GM18520 (cell line): ENCODE results near the gene CDH26.

Source experiments
- ATAC-seq: cut with Tn5 transposase; IDR thresholded peaks from one replicate; pipeline ENCODE4 v1.9.1; 2021; ENCODE audit not compliant: unreplicated experiment

The CDH26 gene

DNA sequence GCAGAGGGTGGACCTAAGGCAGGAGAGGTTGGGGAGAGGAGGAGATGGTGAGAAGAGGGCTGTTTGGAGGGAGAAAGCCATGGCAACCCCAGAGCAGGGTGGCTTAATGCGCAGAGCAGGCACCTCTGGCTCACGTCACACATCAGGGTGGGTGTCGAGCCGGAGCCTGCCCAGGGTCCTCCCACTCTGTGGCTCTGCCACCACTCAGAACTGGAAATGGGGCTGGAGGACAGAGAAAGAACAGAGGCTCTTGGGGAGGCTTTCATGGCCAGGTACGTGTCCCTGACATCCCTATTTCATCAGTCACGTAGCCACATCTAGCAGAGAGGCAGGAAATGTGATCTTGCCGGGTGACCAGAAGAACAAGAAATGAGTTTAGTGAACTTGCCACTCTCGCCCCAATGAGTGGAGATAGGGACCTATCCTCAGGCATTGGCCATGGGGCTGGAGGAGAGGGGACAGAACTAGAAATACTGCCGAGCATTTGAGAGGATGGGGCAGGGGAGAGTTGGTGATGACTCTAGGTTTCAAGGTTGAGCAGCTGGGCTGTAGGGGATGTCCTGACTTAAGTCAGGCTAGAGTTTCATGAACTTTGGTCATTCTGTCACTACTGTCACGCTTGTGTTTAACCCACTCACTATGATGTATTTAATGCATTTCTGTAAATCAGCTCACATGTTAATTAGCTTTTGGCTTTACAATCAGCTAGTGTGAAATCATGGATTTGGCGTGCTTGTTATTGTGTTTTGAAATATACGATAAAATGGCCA, 52.7 kb downstream of the CDH26 start:
- ATAC-seq: no peak

DNA sequence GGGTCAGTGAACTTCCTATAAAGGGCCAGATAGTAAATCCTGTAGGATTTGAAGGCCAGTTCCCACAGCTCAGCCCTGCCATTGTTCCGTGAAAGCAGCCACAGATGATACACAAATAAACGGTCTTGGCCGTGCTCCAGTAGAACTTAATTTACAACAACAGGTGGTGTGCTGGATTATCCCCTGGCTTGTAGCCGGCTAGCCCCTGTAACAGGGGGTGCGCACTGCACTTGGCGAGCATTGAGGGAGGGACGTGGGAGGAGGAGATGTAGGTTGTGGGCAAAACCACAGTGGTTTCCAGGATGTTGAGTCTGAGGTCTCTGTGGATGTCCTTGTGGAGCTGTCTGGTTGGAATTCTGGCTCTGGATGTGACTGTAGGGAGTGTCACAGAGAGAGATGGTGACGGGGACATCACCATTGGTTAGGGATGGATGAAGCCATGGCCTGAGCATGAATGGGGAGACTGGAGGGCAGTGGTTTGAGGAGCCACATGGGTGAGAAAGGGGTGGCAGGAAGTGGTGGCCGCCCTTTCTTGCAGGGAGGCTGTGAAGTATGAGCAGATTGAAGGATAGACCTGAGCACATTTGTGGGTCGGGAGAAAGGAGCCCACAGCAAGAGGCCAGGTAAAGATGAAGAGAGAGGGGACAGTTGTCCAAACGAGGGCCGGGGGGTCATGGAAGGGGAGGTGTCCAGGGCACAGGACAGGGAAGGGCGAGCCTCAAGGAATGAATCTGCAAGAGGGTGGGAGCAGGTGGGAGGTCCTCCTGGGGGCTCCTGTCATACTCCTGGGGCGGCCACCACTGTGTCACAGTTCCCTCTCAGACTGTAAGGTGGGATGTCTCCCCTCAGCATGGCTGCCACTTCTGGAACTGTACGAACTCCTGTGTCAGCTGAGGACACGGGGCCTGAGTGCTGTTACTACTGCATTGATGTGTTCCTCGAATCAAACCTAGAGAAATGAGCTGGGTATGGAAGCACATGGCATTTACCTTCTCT, 53.6 kb downstream of the CDH26 start:
- ATAC-seq: no peak

DNA sequence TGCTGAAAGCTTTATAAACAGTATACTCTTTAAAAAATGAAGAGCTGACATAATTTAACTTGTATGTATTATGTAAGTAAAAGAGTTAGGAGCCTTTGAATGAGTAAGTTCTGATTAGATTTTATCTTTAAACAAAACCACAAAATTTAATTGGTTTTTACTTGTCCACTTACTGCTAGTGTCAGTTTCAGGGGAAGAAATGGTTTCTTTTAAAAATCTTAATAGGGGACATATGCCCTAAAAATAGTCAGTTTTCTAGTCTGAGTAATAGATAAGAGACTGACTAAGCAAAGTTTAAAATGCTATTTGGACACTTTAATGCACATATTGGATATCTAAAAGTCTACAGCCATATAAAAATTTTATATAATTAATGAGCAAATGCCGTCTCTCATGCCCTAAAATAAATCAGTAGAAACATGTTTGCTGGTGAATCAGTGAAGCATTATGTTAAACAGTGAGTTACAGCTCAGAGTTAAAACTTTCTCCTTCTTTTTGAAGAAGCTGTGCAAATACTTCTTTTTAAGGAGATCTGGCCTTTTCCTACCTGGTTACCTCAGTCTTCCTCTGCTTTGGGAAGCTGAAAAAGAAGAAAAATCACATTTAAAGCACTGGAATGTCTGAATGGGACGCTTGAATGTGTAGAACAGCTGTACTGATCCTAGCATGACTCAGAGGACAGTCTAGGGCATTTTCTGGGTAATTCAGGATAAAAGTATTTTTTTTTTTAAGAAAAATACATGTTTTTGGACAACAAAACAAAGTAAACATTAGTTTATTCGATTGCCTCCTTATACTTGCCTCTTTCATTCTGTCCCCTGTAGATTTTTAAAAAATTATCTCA, 55.3 kb downstream of the CDH26 start:
- no peak for ATAC-seq

DNA sequence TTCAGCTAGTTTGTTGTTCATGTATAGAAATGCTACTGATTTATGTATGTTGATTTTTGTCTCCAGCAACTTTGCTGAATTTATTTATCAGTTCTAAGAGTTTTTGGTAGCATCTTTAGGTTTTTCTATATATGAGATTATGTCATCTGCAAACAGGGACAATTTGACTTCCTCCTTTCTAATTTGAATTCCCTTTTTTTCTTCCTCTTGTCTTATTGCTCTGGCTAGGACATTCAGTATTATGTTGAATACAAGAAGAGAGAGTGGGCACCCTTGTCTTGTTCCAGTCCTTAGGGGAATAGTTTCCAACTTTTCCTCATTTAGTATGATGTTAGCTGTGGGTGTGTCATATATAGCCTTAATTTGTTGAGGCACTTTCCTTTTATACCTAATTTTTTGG, 58.2 kb downstream of the CDH26 start:
- no peak for ATAC-seq

DNA sequence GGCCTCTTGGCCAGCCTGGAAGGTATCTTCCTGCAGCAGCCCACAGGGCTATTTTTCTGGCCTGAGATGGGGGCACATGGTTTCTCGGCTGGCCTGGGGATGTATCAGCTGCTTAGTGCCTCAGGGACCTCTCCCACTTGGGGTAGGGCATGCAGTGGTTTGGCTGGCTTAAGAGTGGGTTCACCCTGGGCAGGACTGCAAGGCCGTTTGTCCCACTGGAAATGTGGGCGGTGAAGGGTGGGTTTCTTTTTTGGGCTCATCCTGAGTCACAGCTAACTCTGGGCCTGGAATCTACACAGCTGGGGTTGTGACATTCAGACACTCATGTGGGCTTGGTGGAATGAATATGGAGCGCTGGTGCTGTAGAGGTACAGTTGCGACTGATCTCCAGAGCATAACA, 62.0 kb downstream of the CDH26 start:
- ATAC-seq: no peak

DNA sequence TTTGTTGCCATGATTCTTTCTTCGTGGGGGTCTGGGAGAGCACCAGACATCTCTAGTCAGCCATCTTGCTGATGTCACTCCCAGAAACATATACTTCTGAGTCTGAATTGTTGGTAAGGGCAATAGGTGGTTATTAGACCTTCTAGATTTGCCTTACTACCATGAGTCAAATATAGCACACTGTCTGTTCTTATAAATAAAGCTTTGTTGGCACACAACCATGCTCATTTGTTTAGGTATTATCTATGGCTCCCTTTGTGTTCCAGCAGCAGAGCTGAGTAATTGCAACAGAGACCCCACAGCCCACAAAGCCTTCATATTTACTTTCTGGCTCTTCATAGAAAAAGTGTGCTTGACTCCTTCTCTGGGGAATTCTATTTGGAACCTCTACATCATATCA, 62.9 kb downstream of the CDH26 start:
- ATAC-seq: no peak

DNA sequence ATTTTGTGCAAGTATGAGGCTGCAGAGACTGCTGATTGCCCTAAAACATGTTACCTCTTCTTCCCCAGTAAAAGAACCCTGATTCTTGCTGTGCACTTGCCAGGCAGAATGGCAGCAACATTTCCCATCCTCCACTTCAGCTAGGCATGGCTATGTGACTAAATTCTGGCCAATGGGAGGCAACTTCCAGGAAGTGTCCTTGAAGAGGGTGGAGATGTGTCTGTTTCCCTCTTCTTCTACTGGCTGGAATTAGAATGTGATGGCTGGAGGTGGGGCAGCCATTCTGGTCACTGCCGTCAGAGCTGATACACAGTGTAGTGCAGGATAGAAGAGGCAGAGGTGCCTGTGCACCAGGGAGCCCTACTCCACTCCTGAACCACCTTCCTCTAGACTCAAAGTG, 64.6 kb downstream of the CDH26 start:
- ATAC-seq: no peak

DNA sequence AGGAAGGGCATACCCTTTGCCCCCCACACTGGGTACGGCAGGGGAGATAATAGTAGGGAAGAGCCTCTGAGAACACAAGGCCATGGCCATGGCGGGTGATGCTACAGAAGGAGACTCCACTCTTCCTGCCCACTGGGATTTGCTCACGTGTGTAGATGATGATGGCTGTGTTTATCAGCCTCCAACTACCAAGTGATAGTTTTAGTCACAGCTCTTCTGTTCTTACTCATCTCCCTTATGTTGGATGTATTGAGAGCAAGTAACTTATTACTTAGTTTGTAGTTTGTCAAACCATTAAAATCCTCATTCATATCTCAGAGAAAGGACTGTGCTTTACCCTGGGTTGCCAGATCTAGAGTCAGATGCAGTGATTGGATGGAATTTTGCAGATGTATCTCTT, 66.0 kb downstream of the CDH26 start:
- ATAC-seq: no peak

DNA sequence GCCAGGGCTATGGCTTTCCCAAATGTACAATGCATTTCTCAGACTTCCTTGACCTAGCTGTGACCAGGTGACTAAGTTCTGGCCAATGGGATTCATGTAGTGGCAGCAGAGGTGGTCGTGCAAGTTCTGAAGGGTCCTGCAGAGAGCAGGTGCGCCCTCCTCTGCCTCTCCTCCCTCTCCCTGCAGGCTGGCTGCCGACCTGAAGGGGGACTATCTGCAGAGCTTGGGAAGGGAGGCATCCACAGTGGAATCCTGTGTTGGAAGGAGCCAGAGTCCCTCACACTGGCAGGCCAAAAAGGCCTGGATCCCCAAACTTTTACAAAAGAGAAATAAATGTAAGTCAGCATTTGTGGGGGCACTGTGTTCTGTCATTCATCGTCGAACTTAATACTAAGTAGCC, 66.6 kb downstream of the CDH26 start:
- no peak for ATAC-seq

DNA sequence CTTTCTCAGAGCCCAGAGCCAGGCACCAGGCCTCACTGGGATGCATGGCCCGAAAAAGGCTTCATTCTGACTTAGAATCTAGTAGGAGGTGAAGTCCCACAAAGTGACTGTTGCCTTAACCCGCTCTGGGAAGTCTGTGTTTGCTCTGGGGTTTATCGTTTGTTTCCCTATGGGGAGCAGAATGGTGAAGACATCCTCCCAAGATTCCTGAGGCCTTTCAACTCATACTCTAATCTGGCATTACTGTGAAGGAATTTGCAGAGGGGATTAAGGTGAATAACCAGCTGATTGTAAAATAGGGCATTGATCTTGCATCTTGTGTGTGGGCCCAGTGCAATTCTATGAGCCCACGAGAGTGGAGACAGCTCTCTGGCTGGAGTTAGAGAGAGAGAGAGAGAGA, 67.8 kb downstream of the CDH26 start:
- no peak for ATAC-seq

DNA sequence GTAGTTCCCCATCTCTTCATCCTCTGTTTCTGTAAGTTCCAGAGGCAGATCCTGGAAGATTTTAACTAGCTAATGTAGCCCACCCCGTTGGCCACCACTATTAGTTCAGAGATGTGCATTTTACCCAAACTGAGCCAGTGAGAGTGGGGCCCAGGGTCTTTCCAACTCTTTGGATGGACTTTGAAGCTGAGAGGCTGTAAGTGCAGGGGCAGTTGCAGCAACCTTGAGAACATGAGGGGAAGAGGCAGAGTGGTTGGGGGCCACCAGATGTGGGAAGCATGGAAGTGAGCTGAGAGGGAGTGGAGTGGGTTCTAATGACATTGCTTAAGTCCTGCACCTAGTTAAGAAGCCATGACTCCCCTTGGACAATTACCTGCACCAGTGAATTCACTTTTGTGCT, 72.2 kb downstream of the CDH26 start:
- ATAC-seq: no peak

DNA sequence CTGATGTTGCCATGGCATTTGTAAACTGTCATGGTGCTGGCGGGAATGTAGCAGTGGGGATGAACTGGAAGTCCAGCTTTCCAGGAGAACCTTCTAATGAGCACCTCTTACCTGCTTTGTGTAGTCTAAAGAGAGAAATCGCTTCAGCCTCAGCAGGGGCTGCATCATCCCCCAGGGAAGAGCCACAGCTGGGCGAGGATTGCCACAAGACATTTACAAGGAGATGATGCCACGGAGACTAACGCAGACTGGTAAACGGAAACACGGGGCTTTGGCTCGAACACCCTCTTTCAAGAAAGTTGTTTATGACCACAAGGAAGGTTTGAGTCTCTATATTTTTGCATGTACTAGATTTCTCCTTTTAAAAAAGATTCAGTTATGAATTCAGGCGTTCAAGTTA, 72.9 kb downstream of the CDH26 start:
- no peak for ATAC-seq

DNA sequence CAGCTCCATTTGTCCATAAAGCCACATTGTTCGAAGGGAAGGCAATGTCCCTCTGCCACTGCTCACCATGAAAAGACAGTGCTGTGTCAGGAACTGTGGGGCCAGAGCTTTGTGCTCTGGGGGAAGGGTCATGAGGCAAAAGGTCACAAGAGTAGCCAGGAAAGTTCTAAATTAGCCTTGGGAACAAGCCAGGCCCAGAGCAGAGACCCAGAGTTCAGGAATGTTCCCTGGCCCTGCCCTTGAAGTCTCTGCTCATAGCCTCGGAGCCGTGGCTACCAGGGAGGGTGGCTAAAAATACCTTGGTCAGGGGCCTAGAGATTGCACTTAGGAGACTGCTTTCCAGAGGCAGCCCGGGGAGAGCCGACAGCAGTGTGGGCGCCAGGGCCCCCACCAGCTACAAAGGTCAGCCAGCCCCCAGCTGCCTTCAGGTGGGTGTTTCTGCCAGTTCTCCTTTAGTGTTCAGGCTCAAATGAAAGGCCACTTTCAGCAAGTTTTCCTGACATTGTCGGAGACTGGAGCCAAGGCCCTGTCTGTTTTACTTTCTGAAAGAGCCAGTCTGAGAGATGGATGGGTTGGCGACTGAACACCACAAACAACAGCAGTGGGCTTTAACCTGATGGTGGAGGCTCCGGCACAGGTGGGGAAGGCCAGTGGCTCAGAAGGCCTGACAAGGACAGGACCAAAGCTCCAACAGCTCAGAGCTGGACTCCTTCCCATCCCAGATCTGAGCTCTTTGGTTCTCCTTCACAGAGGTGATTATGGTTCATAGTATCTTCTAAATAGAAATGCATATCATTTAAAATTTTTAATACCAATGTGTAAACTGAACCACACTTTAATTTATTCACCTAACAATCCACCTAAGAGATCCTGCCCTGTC, 76.2 kb downstream of the CDH26 start:
- ATAC-seq: no peak

DNA sequence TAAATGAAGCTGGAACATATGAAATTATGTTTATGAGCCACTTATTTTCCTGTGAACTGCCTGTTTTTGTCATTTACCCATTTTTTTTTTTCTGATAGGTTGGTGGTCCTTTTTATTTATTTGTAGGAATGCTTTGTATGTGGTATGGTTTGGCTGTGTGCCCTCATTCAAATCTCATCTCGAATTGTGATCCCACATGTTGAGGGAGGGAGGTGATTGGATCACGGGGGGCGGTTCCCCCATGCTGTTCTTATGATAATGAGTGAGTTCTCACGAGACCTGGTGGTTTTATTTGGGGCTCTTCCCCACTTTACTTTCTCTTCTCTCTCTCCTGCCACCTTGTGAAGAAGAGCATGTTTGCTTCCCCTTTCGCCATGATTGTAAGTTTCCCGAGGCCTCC, 77.3 kb downstream of the CDH26 start:
- ATAC-seq: no peak

DNA sequence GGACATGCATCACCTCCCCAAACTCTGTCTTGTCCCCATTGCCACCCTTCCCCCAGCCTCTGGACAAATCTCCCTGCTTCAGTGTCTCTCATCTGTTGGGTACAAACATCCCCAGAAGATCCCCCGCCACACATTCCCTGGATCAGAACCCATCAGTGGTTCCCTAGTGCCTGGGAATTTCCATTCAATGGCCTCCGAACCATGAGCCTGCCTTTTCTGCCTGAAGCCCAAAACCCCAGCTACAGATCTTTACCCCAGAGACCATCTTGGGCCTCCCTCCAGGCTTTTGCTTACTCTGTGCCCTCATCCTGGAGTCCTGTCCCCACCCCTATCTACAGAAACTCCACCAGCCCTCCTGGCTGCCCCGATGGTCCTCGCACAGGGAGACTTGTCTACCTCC, 78.1 kb downstream of the CDH26 start:
- no peak for ATAC-seq

DNA sequence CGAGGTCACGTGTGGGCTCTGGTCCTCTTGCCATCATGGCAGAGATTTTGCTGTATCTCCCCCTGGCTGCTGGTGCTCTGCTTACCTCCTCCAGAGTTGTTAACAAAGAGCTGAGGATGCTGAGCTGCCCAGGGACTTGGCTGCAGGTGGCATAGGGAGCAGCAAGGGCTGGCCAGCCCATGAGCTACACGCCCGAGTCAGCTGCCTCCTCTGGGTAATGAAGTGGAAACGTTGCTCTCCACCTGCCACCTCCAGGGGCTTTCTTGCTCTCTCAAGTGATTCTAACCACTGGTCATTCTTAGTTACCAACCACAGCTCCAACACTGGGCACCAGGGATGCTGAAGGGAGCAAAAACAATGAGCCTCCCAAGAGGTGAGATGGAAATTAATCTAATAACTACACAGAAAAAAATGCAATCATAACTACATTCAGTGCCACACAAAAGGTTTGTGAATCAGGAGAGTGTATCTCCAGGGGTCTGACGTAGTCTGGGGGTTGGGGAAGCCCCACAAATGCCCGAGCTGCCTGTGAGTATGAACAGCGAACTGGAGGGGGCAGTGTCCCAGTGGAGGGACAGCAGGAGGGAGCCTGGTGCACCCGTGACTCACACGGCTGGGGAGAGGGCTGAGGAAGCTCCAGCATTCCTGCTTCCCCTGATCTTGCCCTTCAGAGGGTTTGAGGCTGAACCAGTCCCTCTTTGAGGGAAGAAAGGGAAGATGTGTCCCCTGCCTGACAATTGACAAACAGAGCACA, 78.7 kb downstream of the CDH26 start:
- no peak for ATAC-seq

DNA sequence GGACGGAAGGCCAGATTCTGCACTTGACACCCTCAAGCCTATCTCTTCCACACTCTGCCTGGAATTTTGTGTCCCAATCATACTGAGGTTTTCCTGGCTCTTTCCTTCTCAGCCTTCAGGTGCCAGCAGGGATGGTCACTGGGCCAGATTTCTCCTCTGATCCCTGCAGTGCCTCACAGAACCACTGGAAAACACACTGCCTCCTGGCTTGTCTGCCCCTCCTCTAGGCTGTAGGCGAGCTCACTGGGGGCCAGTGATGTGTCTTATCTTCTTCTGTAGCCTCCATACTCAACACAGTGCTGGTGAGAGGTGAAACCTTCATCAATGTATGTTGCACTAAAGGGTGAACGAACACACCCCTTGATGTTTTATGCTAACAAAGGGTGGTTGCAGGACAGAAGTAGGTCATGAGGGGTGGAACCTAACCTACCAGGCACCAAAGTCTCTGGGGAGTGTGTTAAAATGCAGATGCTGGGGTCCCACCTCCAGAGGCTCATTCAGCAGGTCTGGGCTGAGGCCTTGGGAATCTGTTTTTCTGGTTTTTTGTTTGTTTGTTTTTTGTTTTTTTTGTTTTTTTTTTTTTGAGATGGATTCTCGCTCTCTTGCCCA, 80.3 kb downstream of the CDH26 start:
- ATAC-seq: no peak

DNA sequence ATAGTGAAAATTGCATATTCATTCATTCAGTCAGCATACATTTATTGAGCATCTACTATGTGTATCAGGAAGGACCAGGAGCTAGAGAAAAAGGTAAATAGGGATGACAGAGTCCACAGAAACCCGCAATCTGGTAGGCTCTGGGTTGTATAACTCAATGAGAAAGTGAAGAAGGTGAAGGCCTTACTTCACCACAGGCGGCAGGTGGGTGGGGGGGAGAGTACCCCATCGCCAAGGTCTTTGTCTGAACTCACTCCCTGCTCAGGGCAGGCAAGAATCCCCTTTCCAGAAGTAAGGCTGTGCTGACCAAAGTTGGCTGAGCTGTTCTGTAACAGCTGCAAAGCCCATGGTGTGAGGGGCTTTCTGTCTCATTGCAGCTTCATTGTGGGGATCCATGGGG, 81.3 kb downstream of the CDH26 start:
- no peak for ATAC-seq

DNA sequence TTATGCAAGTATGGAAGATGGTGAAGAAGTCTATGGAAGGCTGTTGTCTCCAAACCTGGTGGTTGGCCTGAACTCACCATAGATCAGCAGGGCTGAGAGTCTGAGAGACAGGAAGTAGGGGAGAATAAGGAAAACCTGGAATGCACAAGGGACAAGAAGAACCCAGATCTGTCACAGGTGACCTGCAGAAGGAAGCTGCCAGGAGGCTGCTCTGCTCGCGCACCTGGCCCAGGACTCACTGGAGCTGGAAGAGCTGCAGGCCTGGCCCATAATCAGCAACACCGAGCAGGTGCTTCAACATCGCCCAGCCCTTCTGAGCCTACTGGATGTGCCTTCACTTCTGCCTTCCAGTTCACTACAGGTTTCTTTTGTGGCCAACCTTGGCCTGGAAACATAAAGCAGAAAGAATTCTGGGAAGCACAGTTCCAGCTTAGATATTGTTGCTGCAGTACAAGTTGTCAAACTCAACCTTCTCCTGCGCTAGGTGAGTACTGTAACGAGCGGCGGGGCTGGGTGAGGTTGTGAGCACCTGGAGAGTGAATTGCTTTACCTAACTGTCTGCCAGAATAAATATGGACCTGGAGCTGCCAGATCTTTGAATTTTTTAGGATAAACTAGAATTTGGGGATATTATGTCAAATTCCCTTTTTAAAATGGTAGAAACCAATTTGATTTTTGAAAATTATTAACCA, 82.4 kb downstream of the CDH26 start:
- no peak for ATAC-seq
